ENCODE measurements around the gene ACE.

Gene ACE

DNA sequence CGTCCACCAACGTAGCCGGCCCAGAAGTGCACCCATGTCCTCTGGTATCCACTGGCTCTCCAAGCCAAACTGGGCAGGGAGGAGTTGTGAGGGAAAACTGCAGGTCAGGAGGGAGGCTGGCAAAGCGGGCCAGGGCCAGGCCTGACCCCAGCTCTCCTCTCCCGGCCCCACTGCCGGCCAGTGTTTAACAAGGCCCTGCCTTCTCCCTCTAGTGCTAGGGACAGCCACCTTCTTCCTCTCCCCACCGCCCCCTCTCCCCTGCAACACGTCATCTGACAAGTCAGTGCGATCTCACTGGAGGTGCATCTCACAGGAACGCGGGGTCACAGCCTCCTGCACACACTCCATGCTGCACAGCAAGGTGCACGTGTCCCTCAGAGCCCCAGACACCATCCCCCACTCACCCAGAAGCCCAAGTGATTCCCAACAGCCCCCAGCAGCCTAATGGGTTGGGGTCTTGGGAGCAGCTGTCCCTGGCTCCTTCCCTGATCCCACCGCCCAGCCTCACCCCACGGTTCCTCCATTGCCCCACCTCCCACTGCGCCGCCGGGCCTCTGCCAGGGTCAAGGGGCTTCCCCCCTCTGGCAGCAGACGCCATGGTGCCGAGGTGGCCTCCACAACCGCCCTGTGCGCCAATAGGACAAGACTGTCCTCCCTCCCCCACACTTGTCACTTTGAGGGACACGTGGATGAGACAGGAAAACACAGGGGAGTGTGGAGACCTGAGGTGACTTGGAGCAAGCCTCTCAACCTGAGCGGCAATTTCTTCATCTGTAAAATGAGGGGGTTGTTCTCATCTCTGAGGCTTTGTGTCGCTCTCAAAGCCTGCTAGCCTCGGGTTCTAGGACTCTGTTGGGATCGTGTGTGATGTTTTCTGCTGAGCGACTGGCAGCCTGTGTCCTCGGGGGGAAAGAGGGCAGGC, 1.1 kb upstream of the ACE start:
- Histone ChIP-seq H3K27ac (no peak overlapping the region), H3K4me3 (peak overlapping the region; percentile 72)
- no peak for TF ChIP-seq CTCF (IDR thresholded peaks at IDR 0.05)
- DNase-seq (ENCODE audit: low spot score), result no peak

DNA sequence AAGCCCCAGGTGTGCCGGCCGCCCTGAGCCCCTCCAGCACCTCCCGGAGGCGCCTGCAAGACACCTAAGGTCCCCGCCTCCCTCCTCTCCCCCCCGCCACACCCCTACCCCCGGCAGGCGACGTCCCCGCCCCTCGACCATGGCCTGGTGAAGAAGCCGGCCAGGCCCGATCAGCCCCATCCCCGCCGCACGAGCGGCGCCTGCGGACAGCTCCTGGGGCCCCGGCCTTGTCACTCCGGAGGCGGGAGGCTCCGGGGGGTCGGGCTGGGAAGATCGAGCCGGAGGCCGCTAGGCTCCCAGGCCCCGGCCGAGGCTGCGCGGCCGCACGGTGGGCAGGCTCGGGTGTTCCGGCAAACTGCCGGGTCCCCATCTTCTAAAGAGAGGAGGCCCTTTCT, 405 bp upstream of the ACE start:
- no peak for TF ChIP-seq CTCF (IDR thresholded peaks at IDR 0.05)
- H3K27ac ChIP-seq, result no peak overlapping the region
- H3K4me3 ChIP-seq, result peak overlapping the region; percentile 72
- no peak for DNase-seq (ENCODE audit: low spot score)

GRCh38 chr17:63477480-63478440, 899 bp downstream of the ACE start:
- Histone ChIP-seq H3K4me3 (peak overlapping the region; percentile 72), H3K27ac (no peak overlapping the region)
- DNase-seq (ENCODE audit: low spot score), result no peak
- TF ChIP-seq CTCF (IDR thresholded peaks at IDR 0.05), result no peak

DNA sequence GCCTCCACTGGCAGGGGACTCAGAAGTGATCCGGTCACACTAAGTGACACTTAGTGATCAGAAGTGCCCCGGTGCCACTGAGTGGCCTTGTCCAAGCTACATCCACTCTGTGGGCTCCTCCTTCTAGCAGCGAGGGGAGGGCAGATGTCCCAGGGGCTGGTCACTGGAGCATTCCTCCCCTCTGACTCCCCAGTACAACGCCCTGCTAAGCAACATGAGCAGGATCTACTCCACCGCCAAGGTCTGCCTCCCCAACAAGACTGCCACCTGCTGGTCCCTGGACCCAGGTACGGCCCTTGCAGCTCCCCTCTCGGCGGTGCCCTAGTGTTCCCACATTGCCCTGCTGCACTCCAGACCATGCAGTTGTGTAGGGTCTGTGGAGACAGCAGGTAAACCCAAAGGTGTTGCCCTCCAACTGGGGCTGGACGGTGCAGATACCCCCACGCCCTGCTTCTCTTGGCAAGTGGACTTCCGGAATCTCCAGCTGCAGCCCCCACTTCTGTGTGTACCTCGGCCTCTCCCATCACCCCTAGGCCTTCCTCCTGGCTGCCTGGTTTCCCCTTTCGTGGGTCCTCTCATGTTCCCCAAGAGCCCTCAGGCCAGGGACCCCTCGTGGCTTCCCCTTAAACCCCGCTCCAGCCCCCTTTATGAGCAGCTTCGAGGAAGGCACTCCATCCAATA, 2.1 kb downstream of the ACE start:
- no peak overlapping the region for H3K27ac ChIP-seq

GRCh38 chr17:63479495-63480184, 2.8 kb downstream of the ACE start:
- no peak for TF ChIP-seq CTCF (IDR thresholded peaks at IDR 0.05)
- peak; percentile 62 for DNase-seq (ENCODE audit: low spot score)
- no peak overlapping the region for H3K27ac ChIP-seq
- no peak overlapping the region for H3K4me3 ChIP-seq

More for the DNA sequence above, 2.1 kb downstream of the ACE start:
- peak; percentile 33 for TF ChIP-seq CTCF (IDR thresholded peaks at IDR 0.05)
- H3K4me3 ChIP-seq, result no peak overlapping the region
- peak; percentile 53 for DNase-seq (ENCODE audit: low spot score)

DNA sequence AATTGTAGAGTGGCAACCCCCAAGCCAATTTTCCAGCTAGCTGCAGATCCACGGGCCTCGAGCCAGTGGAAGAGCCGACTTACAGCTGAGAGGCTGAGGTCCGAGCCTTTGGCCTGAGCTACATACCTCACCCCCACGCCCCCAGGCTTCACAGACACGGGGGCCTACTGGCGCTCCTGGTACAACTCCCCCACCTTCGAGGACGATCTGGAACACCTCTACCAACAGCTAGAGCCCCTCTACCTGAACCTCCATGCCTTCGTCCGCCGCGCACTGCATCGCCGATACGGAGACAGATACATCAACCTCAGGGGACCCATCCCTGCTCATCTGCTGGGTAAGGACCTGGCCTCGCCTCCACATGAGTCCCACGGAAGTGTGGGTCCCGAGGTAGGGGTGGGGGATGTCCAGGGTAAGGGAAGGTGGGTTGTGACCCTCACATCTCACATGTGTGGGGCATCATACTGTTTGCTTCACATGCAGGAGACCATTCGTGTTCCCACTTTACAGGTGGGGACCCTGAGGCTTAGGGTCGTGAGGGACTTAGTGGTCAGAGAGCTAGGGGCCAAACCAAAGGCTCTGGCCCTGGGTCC, 3.4 kb downstream of the ACE start:
- TF ChIP-seq CTCF (IDR thresholded peaks at IDR 0.05), result no peak
- no peak overlapping the region for H3K4me3 ChIP-seq
- peak; percentile 54 for DNase-seq (ENCODE audit: low spot score)
- H3K27ac ChIP-seq, result no peak overlapping the region

Measured in coronary artery (tissue), 2 donors.